Inflammatory macrophage treated with lipopolysaccharide for 4 hours (primary cell): Measurements from ENCODE around the gene TSPAN10.

Source experiments
- DNase-seq: peaks from one replicate; pipeline ENCODE4 v3.0.0-alpha.2; 2020

TSPAN10 gene

GRCh38 chr17:81635973-81636504 is 957 bp upstream of the TSPAN10 start:
- peak; percentile 40 for DNase-seq

GRCh38 chr17:81638683-81639082 is 1.7 kb downstream of the TSPAN10 start:
- no peak for DNase-seq

GRCh38 chr17:81640011-81640410 is 3.0 kb downstream of the TSPAN10 start:
- DNase-seq = no peak

GRCh38 chr17:81641825-81642489 is 5.0 kb downstream of the TSPAN10 start:
- DNase-seq = no peak

- no peak for DNase-seq
Measured at GRCh38 chr17:81644496-81644895, 7.5 kb downstream of the TSPAN10 start.

GRCh38 chr17:81644976-81645952 is 8.3 kb downstream of the TSPAN10 start:
- no peak for DNase-seq

- DNase-seq = no peak
Measured at GRCh38 chr17:81646869-81647600, 10.0 kb downstream of the TSPAN10 start.

GRCh38 chr17:81647640-81648012 is 10.6 kb downstream of the TSPAN10 start:
- no peak for DNase-seq

- DNase-seq = no peak
Measured at GRCh38 chr17:81648013-81648706, 11.2 kb downstream of the TSPAN10 start.

GRCh38 chr17:81648707-81649085 is 11.7 kb downstream of the TSPAN10 start:
- DNase-seq = no peak

GRCh38 chr17:81650951-81651350 is 14.0 kb downstream of the TSPAN10 start:
- DNase-seq = no peak

- no peak for DNase-seq
Measured at GRCh38 chr17:81651692-81652091, 14.7 kb downstream of the TSPAN10 start.

GRCh38 chr17:81652906-81653771 is 16.1 kb downstream of the TSPAN10 start:
- no peak for DNase-seq

- DNase-seq = peak; percentile 27
Measured at GRCh38 chr17:81655378-81656117, 18.6 kb downstream of the TSPAN10 start.

- no peak for DNase-seq
Measured at GRCh38 chr17:81656118-81656743, 19.2 kb downstream of the TSPAN10 start, which contains the start of gene PDE6G. Gene PDE6G, minus strand, starts transcription at chr17:81656542. Its CDS starts 3,237 bp downstream, at chr17:81653305.

GRCh38 chr17:81656835-81657234 is 19.8 kb downstream of the TSPAN10 start:
- no peak for DNase-seq

GRCh38 chr17:81659038-81659437 is 22.0 kb downstream of the TSPAN10 start:
- no peak for DNase-seq

- DNase-seq = no peak
Measured at GRCh38 chr17:81660441-81660840, 23.4 kb downstream of the TSPAN10 start.

GRCh38 chr17:81662002-81662401 is 25.0 kb downstream of the TSPAN10 start:
- no peak for DNase-seq

- no peak for DNase-seq
Measured at GRCh38 chr17:81664051-81664470, 27.1 kb downstream of the TSPAN10 start.
